H1 (cell line): ENCODE data around the gene IDE. TPM values are rescaled to one million over a fixed set of nuclear protein-coding genes. Genes with fewer than 3 reads are reported as not detected.

ENCODE experiments used
- CTCF ChIA-PET: fragments of 300-600 bp; sonication (Branson Sonifier 250); formaldehyde crosslinking; loops from one replicate; lab custom pipeline; 2021; ENCODE audit not compliant: partially characterized antibody; lab: Charles Lee
- POLR2A ChIA-PET: fragments of 300-600 bp; sonication (Branson Sonifier 250); formaldehyde crosslinking; loops from one replicate; lab custom pipeline; 2021; ENCODE audit warnings: inconsistent platforms; ENCODE audit not compliant: partially characterized antibody; lab: Charles Lee
- DNase-seq, 2 experiments: peaks; one replicate each; pipeline versions ENCODE4 v3.0.0 to v3.0.0-alpha.2; 2010 to 2022; ENCODE audit warnings: low spot score in 2 of 2, low read depth in 1 of 2, mixed read lengths in 1 of 2
- FAIRE-seq: peaks from 2 replicates; lab custom pipeline; 2011; peaks lifted over from hg19 to GRCh38; lab: Jason Lieb, UNC
- H2AFZ ChIP-seq: 2 replicates; pipeline ENCODE4 v1.8.1; 2012; ENCODE audit warnings: low read length, inconsistent platforms
- H2AK5ac ChIP-seq: 2 replicates; pipeline ENCODE4 v1.6.1; 2013; ENCODE audit warnings: low read depth, low read length
- H2BK120ac ChIP-seq: replicated peaks from 2 replicates; pipeline ENCODE3; 2013; ENCODE audit warnings: low read depth, low read length, inconsistent platforms
- H2BK12ac ChIP-seq: 2 replicates; pipeline ENCODE4 v1.6.1; 2013; ENCODE audit warnings: low read depth, low read length
- H2BK15ac ChIP-seq: 2 replicates; pipeline ENCODE4 v1.6.1; 2013; ENCODE audit warnings: low read length
- H2BK20ac ChIP-seq: 2 replicates; pipeline ENCODE4 v1.6.1; 2013; ENCODE audit warnings: low read length
- H2BK5ac ChIP-seq: 2 replicates; pipeline ENCODE4 v1.6.1; 2013; ENCODE audit warnings: low read depth, low read length
- H3K14ac ChIP-seq: 2 replicates; pipeline ENCODE4 v1.6.1; 2013; ENCODE audit warnings: inconsistent platforms; ENCODE audit not compliant: insufficient read length
- H3K18ac ChIP-seq: 2 replicates; pipeline ENCODE4 v1.6.1; 2013; ENCODE audit warnings: low read length; ENCODE audit errors: extremely low read depth
- H3K23ac ChIP-seq: 2 replicates; pipeline ENCODE4 v1.6.1; 2013; ENCODE audit warnings: inconsistent platforms; ENCODE audit not compliant: insufficient read length
- H3K23me2 ChIP-seq: 2 replicates; pipeline ENCODE4 v1.6.1; 2013; ENCODE audit warnings: low read depth, low read length
- H3K27ac ChIP-seq: 2 replicates; pipeline ENCODE4 v1.6.1; 2011; ENCODE audit warnings: low read depth, low read length, inconsistent platforms
- H3K27me3 ChIP-seq, 4 experiments: replicated peaks in 1 of 4; 1 replicate in 1 of 4; 2 replicates in 3 of 4; pipeline versions ENCODE4 v1.6.1 to v1.8.1; 2011 to 2013; ENCODE audit warnings: low read length in 3 of 4, mild to moderate bottlenecking in 3 of 4, inconsistent platforms in 2 of 4, mixed read lengths in 2 of 4, moderate library complexity in 1 of 4; ENCODE audit not compliant: control insufficient read depth in 3 of 4, insufficient read depth in 3 of 4; ENCODE audit errors: extremely low read depth in 1 of 4
- H3K36me3 ChIP-seq, 4 experiments: 2 replicates each; pipeline versions ENCODE4 v1.6.1 to v1.8.1; 2011 to 2013; ENCODE audit warnings: mild to moderate bottlenecking in 4 of 4, low read length in 3 of 4, moderate library complexity in 2 of 4, control low read depth in 1 of 4, inconsistent platforms in 1 of 4; ENCODE audit not compliant: insufficient read depth in 4 of 4, control insufficient read depth in 2 of 4
- H3K4ac ChIP-seq: replicated peaks from 2 replicates; pipeline ENCODE3; 2013; ENCODE audit warnings: low read length, low read depth, mixed read lengths, inconsistent platforms; ENCODE audit not compliant: insufficient read length
- H3K4me1 ChIP-seq, 4 experiments: replicated peaks in 1 of 4; 1 replicate in 1 of 4; 2 replicates in 3 of 4; pipeline versions ENCODE4 v1.6.1 to v1.8.1; 2011 to 2013; ENCODE audit warnings: low read length in 3 of 4, inconsistent platforms in 2 of 4, mixed read lengths in 1 of 4; ENCODE audit not compliant: insufficient read depth in 4 of 4, control insufficient read depth in 3 of 4
- H3K4me2 ChIP-seq, 2 experiments: 2 replicates each; pipeline versions ENCODE4 v1.6.1 to v1.8.1; 2011 to 2013; ENCODE audit warnings: low read depth in 2 of 2, low read length in 2 of 2, control low read depth in 1 of 2, inconsistent platforms in 1 of 2, mild to moderate bottlenecking in 1 of 2; ENCODE audit not compliant: insufficient read depth in 1 of 2
- H3K4me3 ChIP-seq, 4 experiments: fragments of 200-600, 300-600 bp in 1 of 4; sonication (generic), shearing (Covaris generic), sonication (Bioruptor Twin) in 1 of 4; 2 replicates each; pipeline versions ENCODE4 v1.5.1 to v1.8.1; 2011 to 2016; ENCODE audit warnings: low read length in 4 of 4, low read depth in 3 of 4, control low read depth in 2 of 4, inconsistent platforms in 2 of 4, mild to moderate bottlenecking in 2 of 4, mixed read lengths in 1 of 4, moderate library complexity in 1 of 4; ENCODE audit not compliant: insufficient read depth in 2 of 4; ENCODE audit errors: extremely low read depth in 1 of 4
- H3K56ac ChIP-seq: replicated peaks from 2 replicates; pipeline ENCODE3; 2013; ENCODE audit warnings: low read depth, mild to moderate bottlenecking, mixed read lengths, low read length, inconsistent platforms; ENCODE audit not compliant: insufficient read length
- H3K79me1 ChIP-seq: 2 replicates; pipeline ENCODE4 v1.6.1; 2013; ENCODE audit warnings: low read depth, low read length, control low read depth
- H3K79me2 ChIP-seq, 2 experiments: 2 replicates each; pipeline versions ENCODE4 v1.6.1 to v1.8.1; 2012 to 2013; ENCODE audit warnings: low read length in 2 of 2, mild to moderate bottlenecking in 2 of 2, inconsistent platforms in 1 of 2; ENCODE audit not compliant: insufficient read depth in 2 of 2, control insufficient read depth in 1 of 2
- H3K9ac ChIP-seq, 4 experiments: replicated peaks in 1 of 4; 1 replicate in 1 of 4; 2 replicates in 3 of 4; pipeline versions ENCODE4 v1.6.1 to v1.8.1; 2011 to 2013; ENCODE audit warnings: low read depth in 3 of 4, low read length in 3 of 4, control low read depth in 2 of 4, mild to moderate bottlenecking in 2 of 4, moderate library complexity in 2 of 4, inconsistent platforms in 1 of 4; ENCODE audit errors: extremely low read depth in 1 of 4
- H3K9me3 ChIP-seq, 2 experiments: 2 replicates each; pipeline versions ENCODE4 v1.6.1 to v1.8.1; 2012 to 2013; ENCODE audit warnings: mild to moderate bottlenecking in 2 of 2, moderate library complexity in 2 of 2, control low read depth in 1 of 2, inconsistent platforms in 1 of 2, low read depth in 1 of 2, low read length in 1 of 2, mixed read lengths in 1 of 2; ENCODE audit not compliant: insufficient read depth in 2 of 2
- H4K20me1 ChIP-seq, 2 experiments: replicated peaks in 1 of 2; 2 replicates each; pipeline versions ENCODE3 to v1.8.1; 2011 to 2013; ENCODE audit warnings: inconsistent platforms in 2 of 2, low read length in 2 of 2, mild to moderate bottlenecking in 1 of 2; ENCODE audit not compliant: insufficient read depth in 2 of 2, control insufficient read depth in 1 of 2
- H4K5ac ChIP-seq: 2 replicates; pipeline ENCODE4 v1.6.1; 2013; ENCODE audit warnings: low read length, low read depth, mixed read lengths, inconsistent platforms; ENCODE audit not compliant: insufficient read length
- H4K8ac ChIP-seq: 2 replicates; pipeline ENCODE4 v1.8.0; 2013; ENCODE audit warnings: mild to moderate bottlenecking, moderate library complexity, low read length, inconsistent platforms; ENCODE audit not compliant: insufficient read depth; ENCODE audit errors: extremely low read depth
- H4K91ac ChIP-seq: replicated peaks from 2 replicates; pipeline ENCODE3; 2013; ENCODE audit warnings: low read length, mixed read lengths, inconsistent platforms; ENCODE audit not compliant: insufficient read length
- BACH1 ChIP-seq: IDR thresholded peaks from 2 replicates; pipeline ENCODE4 v1.6.1; 2012; ENCODE audit warnings: low read length, improper control_type of control experiment
- BCL11A ChIP-seq, 2 experiments: IDR thresholded peaks; one replicate each; pipeline ENCODE4 v1.6.1; 2011; ENCODE audit warnings: low read depth in 2 of 2, low read length in 2 of 2, mild to moderate bottlenecking in 2 of 2
- CEBPB ChIP-seq: IDR thresholded peaks from 2 replicates; pipeline ENCODE4 v1.6.1; 2012; ENCODE audit warnings: low read depth, low read length
- CHD2 ChIP-seq: IDR thresholded peaks from 2 replicates; pipeline ENCODE4 v1.6.1; 2012; ENCODE audit warnings: low read length, improper control_type of control experiment
- CREB1 ChIP-seq: IDR thresholded peaks from 2 replicates; pipeline ENCODE4 v1.6.1; 2012; ENCODE audit warnings: inconsistent platforms
- CTCF ChIP-seq, 3 experiments: IDR thresholded peaks; 1 replicate in 2 of 3; 2 replicates in 1 of 3; pipeline versions ENCODE4 v1.5.1 to v1.6.1; 2011; ENCODE audit warnings: low read length in 3 of 3, mild to moderate bottlenecking in 3 of 3, inconsistent platforms in 2 of 3, low read depth in 1 of 3, moderate library complexity in 1 of 3; ENCODE audit not compliant: insufficient read depth in 1 of 3; ENCODE audit errors: control extremely low read depth in 1 of 3
- EZH2 ChIP-seq: fragments of 200-600 bp; sonication (generic); IDR thresholded peaks from 2 replicates; pipeline ENCODE4 v1.7.1; 2012; ENCODE audit warnings: low read depth, mild to moderate bottlenecking, moderate library complexity, low read length, inconsistent platforms; ENCODE audit not compliant: severe bottlenecking
- FOSL1 ChIP-seq: IDR thresholded peaks from 2 replicates; pipeline ENCODE4 v1.6.1; 2011; ENCODE audit warnings: mild to moderate bottlenecking, low read depth, low read length, moderate library complexity; ENCODE audit not compliant: insufficient read depth
- HDAC6 ChIP-seq: IDR thresholded peaks from one replicate; pipeline ENCODE4 v1.7.1; 2012; ENCODE audit warnings: low read depth, mild to moderate bottlenecking, inconsistent platforms, low read length, moderate library complexity
- NANOG ChIP-seq: IDR thresholded peaks from 2 replicates; pipeline ENCODE4 v1.6.1; 2011; ENCODE audit warnings: low read length, low read depth, mild to moderate bottlenecking, inconsistent platforms; ENCODE audit not compliant: insufficient read depth, poor library complexity, severe bottlenecking
- RBBP5 ChIP-seq: IDR thresholded peaks from 2 replicates; pipeline ENCODE4 v1.7.1; 2012; ENCODE audit warnings: low read depth, mild to moderate bottlenecking, inconsistent platforms, low read length, moderate library complexity, borderline replicate concordance
- SIX5 ChIP-seq: IDR thresholded peaks from 2 replicates; pipeline ENCODE4 v1.6.1; 2011; ENCODE audit warnings: mild to moderate bottlenecking, low read depth, low read length
- YY1 ChIP-seq: IDR thresholded peaks from 2 replicates; pipeline ENCODE4 v1.6.1; 2011; ENCODE audit warnings: low read depth, mild to moderate bottlenecking, low read length
- WGBS, 2 experiments: shearing (Covaris generic) in 1 of 2; methylation state at CpG; one replicate each; pipeline versions ENCODE4 v1.1.6 to v1.1.7; 2013 to 2015; ENCODE audit warnings: low lambda C conversion rate in 2 of 2, mixed read lengths in 2 of 2, inconsistent platforms in 1 of 2, low coverage in 1 of 2, missing lambda C conversion rate in 1 of 2; ENCODE audit not compliant: insufficient replicate concordance in 2 of 2, insufficient coverage in 1 of 2, insufficient read length in 1 of 2; ENCODE audit errors: extremely low coverage in 1 of 2, missing lambda C conversion rate in 1 of 2; 5-methylcytosine and 5-hydroxymethylcytosine counted together
- polyA plus RNA-seq, 7 experiments: library from polyadenylated mRNA; depleted of rRNA in 3 of 7; stranded (reverse) in 5 of 7; unstranded in 2 of 7; fragments of >200 nt in 5 of 7; fragments of 200-250 nt in 2 of 7; gene quantifications; 1 replicate in 5 of 7; 2 replicates in 1 of 7; 4 replicates in 1 of 7; pipeline versions ENCODE4 v1.2.1 to v1.2.3, GENCODE V29; 2011 to 2013; ENCODE audit warnings: missing spikeins in 2 of 7, mixed read lengths in 2 of 7
- total RNA-seq: library from RNA; stranded (reverse); fragmentation: NEBNext Ultra II Directional; extraction: Animal tissue kit (Norgen Biotek cat#: 25700); gene quantifications from 2 replicates; pipeline ENCODE4 v1.2.1, GENCODE V29; 2021

IDE gene
- total and polyA plus RNA-seq, 2 of the 8 experiments (the other 6 are each of a cell fraction or from before 2014, with no cell fraction given) = 12.7 to 52.7 TPM

GRCh38 chr10:92413011-92413410 is 160.9 kb downstream of the IDE start:
- H2BK120ac ChIP-seq = no peak overlapping the region
- no peak overlapping the region for H3K27ac ChIP-seq
- no peak for FAIRE-seq
- H3K4me3 ChIP-seq = no peak overlapping the region
- no peaks in the 10 kb centered on the region for H3K79me1 ChIP-seq
- no peak overlapping the region for H4K91ac ChIP-seq
- H3K4ac ChIP-seq = no peak overlapping the region
- 93% methylated on average over 9 of the region's 9 CpGs; no CpG with 5 or more reads in 1 of the 2 experiments for WGBS, 2 experiments
- no peak for DNase-seq
- no peaks in the 10 kb centered on the region for H3K23me2 ChIP-seq
- no peak overlapping the region for H3K23ac ChIP-seq
- no peak overlapping the region for H4K5ac ChIP-seq
- no peak overlapping the region for H3K9ac ChIP-seq
- H4K8ac ChIP-seq = no peak overlapping the region
- no peaks in the 10 kb centered on the region for H3K27me3 ChIP-seq
- no peak overlapping the region for H2BK15ac ChIP-seq
- H3K14ac ChIP-seq = no peak overlapping the region
- H3K18ac ChIP-seq = no peak overlapping the region
- no peaks in the 10 kb centered on the region for H4K20me1 ChIP-seq
- no peak overlapping the region for H2BK20ac ChIP-seq
- ChIA-PET CTCF (interaction anchor here (0.7 to 1.0 kb wide), 2 partner anchors 11 to 20 kb away, joined by 3 read pairs; no protein-coding TSS in a partner anchor), POLR2A (no interaction called here)
- no peak overlapping the region for H2BK5ac ChIP-seq
- no peak overlapping the region for H2AFZ ChIP-seq
- H3K9me3 ChIP-seq = peaks cover 6 to 8% of the 10 kb centered on the region in 2 experiments; a peak in 3 of 4 replicates
- H3K79me2 ChIP-seq = no peaks in the 10 kb centered on the region
- H3K36me3 ChIP-seq = no peaks in the 10 kb centered on the region
- H3K56ac ChIP-seq = no peak overlapping the region
- H2AK5ac ChIP-seq = no peak overlapping the region
- H2BK12ac ChIP-seq = no peak overlapping the region
- no peak overlapping the region for H3K4me2 ChIP-seq
- no peaks in the 10 kb centered on the region for H3K4me1 ChIP-seq
- TF ChIP-seq BACH1 (no peak), CEBPB (no peak), SIX5 (no peak), CTCF (IDR thresholded peaks at IDR 0.05; ENCODE audit: control extremely low read depth in 1 of 3, insufficient read depth in 1 of 3, low read depth in 1 of 3, low read length in 3 of 3) (no peak), FOSL1 (no peak), YY1 (no peak), RBBP5 (no peak), CREB1 (no peak), HDAC6 (no peak), EZH2 (no peak), BCL11A (IDR thresholded peaks at IDR 0.05; ENCODE audit: low read depth in 2 of 2, low read length in 2 of 2) (no peak), NANOG (no peak), CHD2 (no peak)
